Stomach (tissue), 4 donors: ENCODE data around the gene GALNT5.

Experiments
- EP300 ChIP-seq: sonication (generic); formaldehyde crosslinking; IDR thresholded peaks from one replicate; pipeline ENCODE4 v1.6.1; 2017; ENCODE audit warnings: antibody characterized with exemption
- POLR2A ChIP-seq, 4 donors: fragments of 450-650 bp; IDR thresholded peaks; one replicate each; pipeline ENCODE4 v1.6.1; 2016; ENCODE audit warnings: antibody characterized with exemption in 4 of 4, control low read depth in 2 of 4, mild to moderate bottlenecking in 1 of 4, moderate library complexity in 1 of 4
- POLR2AphosphoS5 ChIP-seq, 3 donors: sonication (generic); formaldehyde crosslinking; IDR thresholded peaks; one replicate each; pipeline ENCODE4 v1.6.1; 2016; ENCODE audit warnings: antibody characterized with exemption in 3 of 3
- TF ChIP-seq, protein P1 (sequence below), 7 experiments: fragments of 450-650 bp in 4 of 7; fragments of 200-600 bp in 3 of 7; sonication (generic) in 3 of 7; IDR thresholded peaks; one replicate each; pipeline ENCODE4 v1.5.1; 2016 to 2019; ENCODE audit warnings: antibody characterized with exemption in 7 of 7, control low read depth in 2 of 7, mild to moderate bottlenecking in 1 of 7

DNA sequence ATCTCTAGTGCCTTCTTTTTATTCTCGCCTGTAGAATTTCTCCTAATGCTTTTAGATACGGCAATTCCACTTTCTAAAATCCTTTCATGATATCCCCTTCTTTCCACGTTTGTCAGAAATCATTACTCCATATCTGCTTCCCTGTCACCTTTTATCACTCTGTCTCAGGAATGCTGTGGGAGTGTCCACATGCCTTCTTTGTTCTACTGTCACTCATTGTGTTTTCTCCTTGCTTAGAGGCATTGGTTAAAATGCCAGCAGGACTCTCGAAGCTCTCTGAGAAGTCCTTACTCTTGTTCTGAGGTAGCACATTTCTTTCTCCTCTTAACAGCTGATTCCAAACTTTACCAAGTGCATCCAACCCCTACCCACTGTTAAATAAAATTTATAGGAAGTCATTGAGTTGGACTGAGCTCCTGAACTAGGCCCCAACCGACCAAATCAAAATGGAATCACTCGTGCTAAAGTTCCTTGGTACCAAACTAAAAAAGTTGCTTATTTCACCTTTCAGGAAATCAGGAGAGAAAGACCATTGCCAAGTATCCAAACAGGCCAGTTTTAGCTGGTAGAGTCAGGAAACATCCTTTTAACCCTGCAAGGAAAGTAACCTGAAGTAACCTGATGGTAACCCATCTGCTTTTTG is 10.6 kb upstream of the GALNT5 start:
- TF ChIP-seq POLR2A (IDR thresholded peaks at IDR 0.05) (no peak), EP300 (no peak), POLR2AphosphoS5 (IDR thresholded peaks at IDR 0.05) (no peak)
- TF ChIP-seq, protein P1, sequence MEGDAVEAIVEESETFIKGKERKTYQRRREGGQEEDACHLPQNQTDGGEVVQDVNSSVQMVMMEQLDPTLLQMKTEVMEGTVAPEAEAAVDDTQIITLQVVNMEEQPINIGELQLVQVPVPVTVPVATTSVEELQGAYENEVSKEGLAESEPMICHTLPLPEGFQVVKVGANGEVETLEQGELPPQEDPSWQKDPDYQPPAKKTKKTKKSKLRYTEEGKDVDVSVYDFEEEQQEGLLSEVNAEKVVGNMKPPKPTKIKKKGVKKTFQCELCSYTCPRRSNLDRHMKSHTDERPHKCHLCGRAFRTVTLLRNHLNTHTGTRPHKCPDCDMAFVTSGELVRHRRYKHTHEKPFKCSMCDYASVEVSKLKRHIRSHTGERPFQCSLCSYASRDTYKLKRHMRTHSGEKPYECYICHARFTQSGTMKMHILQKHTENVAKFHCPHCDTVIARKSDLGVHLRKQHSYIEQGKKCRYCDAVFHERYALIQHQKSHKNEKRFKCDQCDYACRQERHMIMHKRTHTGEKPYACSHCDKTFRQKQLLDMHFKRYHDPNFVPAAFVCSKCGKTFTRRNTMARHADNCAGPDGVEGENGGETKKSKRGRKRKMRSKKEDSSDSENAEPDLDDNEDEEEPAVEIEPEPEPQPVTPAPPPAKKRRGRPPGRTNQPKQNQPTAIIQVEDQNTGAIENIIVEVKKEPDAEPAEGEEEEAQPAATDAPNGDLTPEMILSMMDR (IDR thresholded peaks at IDR 0.05), result no peak
